ENCODE results near the gene ADAMTSL3. TPM values are rescaled to one million over a fixed set of nuclear protein-coding genes. Genes with fewer than 3 reads are reported as not detected.
"Not testable (repeated sequence)": the region's sequence is repeated elsewhere in the genome, so short reads cannot be mapped to it uniquely, and the experiment has no call there.

Gene ADAMTSL3
- total RNA-seq, 2 experiments from 2014 or later, result not detected

GRCh38 chr15:84078038-84078437, 424.1 kb downstream of the ADAMTSL3 start:
- H3K4me3 Mint-ChIP-seq; H3K27ac ChIP-seq (ENCODE audit: low read depth in 1 of 2, low read length in 2 of 2); H3K36me3 ChIP-seq (ENCODE audit: insufficient read depth, low read length); CTCF ChIA-PET; H3K27ac Mint-ChIP-seq; H3K9me3 ChIP-seq (ENCODE audit: control insufficient read depth in 1 of 2, insufficient read depth in 1 of 2, low read length in 2 of 2); H3K4me1 Mint-ChIP-seq (ENCODE audit: low read depth); ATAC-seq (ENCODE audit: poor library complexity); H3K4me3 ChIP-seq (ENCODE audit: low read length); POLR2A ChIA-PET; H3K9me3 Mint-ChIP-seq; intact Hi-C loops (cut with DNase I, micrococcal nuclease); DNase-seq; H3K36me3 Mint-ChIP-seq (ENCODE audit: low read depth); H3K4me1 ChIP-seq (ENCODE audit: insufficient read depth, low read length): not testable (repeated sequence)
- H3K27me3 ChIP-seq (ENCODE audit: control insufficient read depth in 1 of 2, insufficient read depth in 2 of 2, low read length in 2 of 2), result peaks cover 15 to 39% of the 10 kb centered on the region in 2 experiments
- peaks cover 99% of the 10 kb centered on the region for H3K27me3 Mint-ChIP-seq

- CTCF ChIA-PET; H3K9me3 ChIP-seq (ENCODE audit: control insufficient read depth in 1 of 2, insufficient read depth in 1 of 2, low read length in 2 of 2); H3K4me1 Mint-ChIP-seq (ENCODE audit: low read depth); H3K9me3 Mint-ChIP-seq; H3K27ac Mint-ChIP-seq; intact Hi-C loops (cut with DNase I, micrococcal nuclease); H3K36me3 ChIP-seq (ENCODE audit: insufficient read depth, low read length); ATAC-seq (ENCODE audit: poor library complexity); H3K4me1 ChIP-seq (ENCODE audit: insufficient read depth, low read length); DNase-seq; H3K36me3 Mint-ChIP-seq (ENCODE audit: low read depth); POLR2A ChIA-PET; H3K27ac ChIP-seq (ENCODE audit: low read depth in 1 of 2, low read length in 2 of 2): not testable (repeated sequence)
- Mint-ChIP-seq H3K4me3 (peak overlapping the region; percentile 73), H3K27me3 (peaks cover 98% of the 10 kb centered on the region)
- Histone ChIP-seq H3K27me3 (ENCODE audit: control insufficient read depth in 1 of 2, insufficient read depth in 2 of 2, low read length in 2 of 2) (peaks cover 13 to 42% of the 10 kb centered on the region in 2 experiments), H3K4me3 (ENCODE audit: low read length) (peak overlapping the region; percentile 54)
Measured at GRCh38 chr15:84079325-84079884, 425.5 kb downstream of the ADAMTSL3 start.

- CTCF ChIA-PET, result no interaction called here
- DNase-seq, result peak in 13 of 14 experiments; percentile 3 to 47 (median 17)
- Mint-ChIP-seq H3K27me3 (peaks cover 94% of the 10 kb centered on the region), H3K4me1 (ENCODE audit: low read depth) (peaks cover 9% of the 10 kb centered on the region), H3K9me3 (no peaks in the 10 kb centered on the region), H3K4me3 (peak overlapping the region; percentile 73), H3K36me3 (ENCODE audit: low read depth) (no peaks in the 10 kb centered on the region), H3K27ac (no peak overlapping the region)
- Histone ChIP-seq H3K4me3 (ENCODE audit: low read length) (peak overlapping the region; percentile 54), H3K9me3 (ENCODE audit: control insufficient read depth in 1 of 2, insufficient read depth in 1 of 2, low read length in 2 of 2) (peaks cover 0 to 5% of the 10 kb centered on the region in 2 experiments), H3K27ac (ENCODE audit: low read depth in 1 of 2, low read length in 2 of 2) (no peak overlapping the region), H3K27me3 (ENCODE audit: control insufficient read depth in 1 of 2, insufficient read depth in 2 of 2, low read length in 2 of 2) (peaks cover 13 to 44% of the 10 kb centered on the region in 2 experiments), H3K4me1 (ENCODE audit: insufficient read depth, low read length) (peaks cover 10% of the 10 kb centered on the region), H3K36me3 (ENCODE audit: insufficient read depth, low read length) (no peaks in the 10 kb centered on the region)
- intact Hi-C loops (cut with DNase I, micrococcal nuclease), result no loop called here
- no peak for TF ChIP-seq CTCF (IDR thresholded peaks at IDR 0.05)
- peak; percentile 68 for ATAC-seq (ENCODE audit: poor library complexity)
- POLR2A ChIA-PET, result no interaction called here
Measured at GRCh38 chr15:84079885-84080777, 426.2 kb downstream of the ADAMTSL3 start.

GRCh38 chr15:84080778-84081084, 426.8 kb downstream of the ADAMTSL3 start:
- POLR2A ChIA-PET; H3K27ac Mint-ChIP-seq; H3K4me1 Mint-ChIP-seq (ENCODE audit: low read depth); H3K4me3 ChIP-seq (ENCODE audit: low read length); H3K36me3 ChIP-seq (ENCODE audit: insufficient read depth, low read length); H3K27ac ChIP-seq (ENCODE audit: low read depth in 1 of 2, low read length in 2 of 2); intact Hi-C loops (cut with DNase I, micrococcal nuclease); H3K4me1 ChIP-seq (ENCODE audit: insufficient read depth, low read length); DNase-seq; H3K36me3 Mint-ChIP-seq (ENCODE audit: low read depth); ATAC-seq (ENCODE audit: poor library complexity); H3K9me3 Mint-ChIP-seq; CTCF ChIA-PET; H3K9me3 ChIP-seq (ENCODE audit: control insufficient read depth in 1 of 2, insufficient read depth in 1 of 2, low read length in 2 of 2): not testable (repeated sequence)
- H3K27me3 ChIP-seq (ENCODE audit: control insufficient read depth in 1 of 2, insufficient read depth in 2 of 2, low read length in 2 of 2), result peaks cover 13 to 44% of the 10 kb centered on the region in 2 experiments
- peaks cover 88% of the 10 kb centered on the region for H3K27me3 Mint-ChIP-seq
- peak overlapping the region; percentile 50 for H3K4me3 Mint-ChIP-seq
